MM.1S (cell line): ENCODE data around the gene FCRL5.

Experiments used
- EZH2phosphoT487 ChIP-seq: fragments of 300-600 bp; sonication (generic); IDR thresholded peaks from 2 replicates; pipeline ENCODE4 v1.6.1; 2018; ENCODE audit warnings: antibody characterized with exemption, low read length
- TF ChIP-seq, protein P1 (sequence below): fragments of 300-600 bp; sonication (generic); IDR thresholded peaks from 2 replicates; pipeline ENCODE4 v1.5.1; 2016; ENCODE audit warnings: antibody characterized with exemption, low read length, mixed read lengths

DNA sequence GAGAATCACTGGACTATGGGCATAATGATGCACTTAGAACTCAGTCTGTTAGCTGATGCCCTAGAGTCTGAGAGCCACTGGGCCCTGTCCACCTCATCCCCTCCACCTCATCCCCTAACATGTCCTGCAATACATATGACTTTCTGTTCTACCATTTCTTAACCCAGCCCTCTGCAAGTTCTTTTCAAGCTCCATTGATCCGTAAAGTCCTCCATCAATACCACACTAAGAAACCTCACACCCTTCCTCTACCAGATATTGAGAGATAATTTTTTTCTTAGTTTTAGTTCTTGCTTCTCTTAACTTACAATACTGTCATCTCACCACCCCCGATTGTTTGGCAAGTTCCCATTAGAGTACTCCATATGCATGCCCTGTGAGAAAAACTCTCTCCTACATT lies 23.4 kb upstream of the FCRL5 start:
- TF ChIP-seq, protein P1, sequence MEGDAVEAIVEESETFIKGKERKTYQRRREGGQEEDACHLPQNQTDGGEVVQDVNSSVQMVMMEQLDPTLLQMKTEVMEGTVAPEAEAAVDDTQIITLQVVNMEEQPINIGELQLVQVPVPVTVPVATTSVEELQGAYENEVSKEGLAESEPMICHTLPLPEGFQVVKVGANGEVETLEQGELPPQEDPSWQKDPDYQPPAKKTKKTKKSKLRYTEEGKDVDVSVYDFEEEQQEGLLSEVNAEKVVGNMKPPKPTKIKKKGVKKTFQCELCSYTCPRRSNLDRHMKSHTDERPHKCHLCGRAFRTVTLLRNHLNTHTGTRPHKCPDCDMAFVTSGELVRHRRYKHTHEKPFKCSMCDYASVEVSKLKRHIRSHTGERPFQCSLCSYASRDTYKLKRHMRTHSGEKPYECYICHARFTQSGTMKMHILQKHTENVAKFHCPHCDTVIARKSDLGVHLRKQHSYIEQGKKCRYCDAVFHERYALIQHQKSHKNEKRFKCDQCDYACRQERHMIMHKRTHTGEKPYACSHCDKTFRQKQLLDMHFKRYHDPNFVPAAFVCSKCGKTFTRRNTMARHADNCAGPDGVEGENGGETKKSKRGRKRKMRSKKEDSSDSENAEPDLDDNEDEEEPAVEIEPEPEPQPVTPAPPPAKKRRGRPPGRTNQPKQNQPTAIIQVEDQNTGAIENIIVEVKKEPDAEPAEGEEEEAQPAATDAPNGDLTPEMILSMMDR, result no peak
- TF ChIP-seq EZH2phosphoT487, result no peak
